WTC11 (cell line): ENCODE data around the gene ELOB. TPM values are rescaled to one million over a fixed set of nuclear protein-coding genes. Genes with fewer than 3 reads are reported as not detected.

Experiments
- ATAC-seq: fragments of 200-7000 bp; cut with Tn5 transposase; 2 replicates; pipeline ENCODE4 v1.10.0; 2021; ENCODE audit warnings: mild to moderate bottlenecking, moderate library complexity
- CTCF ChIA-PET: fragments of 300-600 bp; sonication (Branson Sonifier 250); formaldehyde crosslinking; loops from one replicate; lab custom pipeline; 2021; ENCODE audit warnings: antibody characterized with exemption; lab: Charles Lee
- POLR2A ChIA-PET: fragments of 350-600 bp; sonication (Branson Sonifier 250); formaldehyde crosslinking; loops from one replicate; lab custom pipeline; 2021; ENCODE audit warnings: antibody characterized with exemption; lab: Charles Lee
- DNase-seq: peaks from one replicate; pipeline ENCODE4 v3.0.0; 2021; ENCODE audit warnings: low spot score
- H3K27ac Mint-ChIP-seq: 2 replicates; pipeline ENCODE4 v1.8.0; 2021; ENCODE audit warnings: mixed read lengths
- H3K27me3 Mint-ChIP-seq: 2 replicates; pipeline ENCODE4 v1.8.0; 2021; ENCODE audit warnings: low read depth, mild to moderate bottlenecking, moderate library complexity, mixed read lengths
- H3K36me3 Mint-ChIP-seq: 2 replicates; pipeline ENCODE4 v1.8.0; 2021; ENCODE audit warnings: mixed read lengths
- H3K4me1 Mint-ChIP-seq: 2 replicates; pipeline ENCODE4 v1.8.0; 2022; ENCODE audit warnings: mixed read lengths
- H3K4me3 Mint-ChIP-seq: 2 replicates; pipeline ENCODE4 v1.8.0; 2021; ENCODE audit warnings: mild to moderate bottlenecking, moderate library complexity, mixed read lengths
- H3K9me3 Mint-ChIP-seq: 2 replicates; pipeline ENCODE4 v1.8.0; 2021; ENCODE audit warnings: mixed read lengths
- ATF1 ChIP-seq: sonication (generic); formaldehyde crosslinking; IDR thresholded peaks from 2 replicates; pipeline ENCODE4 v1.8.1; 2023; ENCODE audit warnings: mild to moderate bottlenecking, moderate library complexity, missing genetic modification reagents
- CBFB ChIP-seq: sonication (generic); formaldehyde crosslinking; IDR thresholded peaks from 2 replicates; pipeline ENCODE4 v1.8.1; 2022; ENCODE audit warnings: mild to moderate bottlenecking, low read depth, missing genetic modification reagents
- CTCF ChIP-seq: fragments of 200-600 bp; IDR thresholded peaks from 2 replicates; pipeline ENCODE4 v1.8.0; 2022; ENCODE audit warnings: antibody characterized with exemption
- E2F5 ChIP-seq: sonication (generic); formaldehyde crosslinking; IDR thresholded peaks from 2 replicates; pipeline ENCODE4 v1.8.1; 2022; ENCODE audit warnings: mild to moderate bottlenecking, moderate library complexity, missing genetic modification reagents
- FOXK1 ChIP-seq: sonication (generic); formaldehyde crosslinking; IDR thresholded peaks from 2 replicates; pipeline ENCODE4 v1.8.0; 2022; ENCODE audit warnings: mild to moderate bottlenecking, moderate library complexity, missing genetic modification reagents
- FOXP1 ChIP-seq: sonication (generic); formaldehyde crosslinking; IDR thresholded peaks from 2 replicates; pipeline ENCODE4 v1.8.0; 2022; ENCODE audit warnings: missing genetic modification reagents, mild to moderate bottlenecking, moderate library complexity, borderline replicate concordance
- IRF2 ChIP-seq: sonication (generic); formaldehyde crosslinking; IDR thresholded peaks from 2 replicates; pipeline ENCODE4 v1.8.0; 2022; ENCODE audit warnings: low read depth, missing genetic modification reagents, borderline replicate concordance
- NFATC4 ChIP-seq: fragments of 250-450 bp; sonication (Bioruptor Pico); IDR thresholded peaks from 2 replicates; pipeline ENCODE4 v1.9.0; 2021; ENCODE audit warnings: mild to moderate bottlenecking
- OVOL2 ChIP-seq: fragments of 250-450 bp; sonication (Bioruptor Pico); IDR thresholded peaks from 2 replicates; pipeline ENCODE4 v1.9.0; 2021; ENCODE audit warnings: mild to moderate bottlenecking, borderline replicate concordance
- RELA ChIP-seq: sonication (generic); formaldehyde crosslinking; IDR thresholded peaks from 2 replicates; pipeline ENCODE4 v1.8.1; 2022; ENCODE audit warnings: missing genetic modification reagents, mild to moderate bottlenecking, borderline replicate concordance
- RORB ChIP-seq: fragments of 250-450 bp; sonication (Bioruptor Pico); IDR thresholded peaks from 2 replicates; pipeline ENCODE4 v1.9.0; 2021; ENCODE audit warnings: mild to moderate bottlenecking
- SP1 ChIP-seq: sonication (generic); formaldehyde crosslinking; conservative IDR thresholded peaks from 2 replicates; pipeline ENCODE4 v1.8.1; 2022; ENCODE audit warnings: missing genetic modification reagents
- TP53 ChIP-seq: sonication (generic); formaldehyde crosslinking; IDR thresholded peaks from 2 replicates; pipeline ENCODE4 v1.8.1; 2023; ENCODE audit warnings: mild to moderate bottlenecking, missing genetic modification reagents
- USF2 ChIP-seq: sonication (generic); formaldehyde crosslinking; IDR thresholded peaks from 2 replicates; pipeline ENCODE4 v1.8.1; 2023; ENCODE audit warnings: mild to moderate bottlenecking, missing genetic modification reagents, moderate library complexity
- ZNF671 ChIP-seq: fragments of 250-450 bp; sonication (Bioruptor Pico); IDR thresholded peaks from 2 replicates; pipeline ENCODE4 v1.8.0; 2021; ENCODE audit warnings: mild to moderate bottlenecking
- total RNA-seq: library from RNA; stranded (reverse); gene quantifications from 3 replicates; pipeline ENCODE4 v1.2.3, GENCODE V29; 2021
- TF ChIP-seq, protein P1 (sequence below): fragments of 250-450 bp; sonication (Bioruptor Pico); IDR thresholded peaks from 2 replicates; pipeline ENCODE4 v1.9.0; 2021; ENCODE audit warnings: mild to moderate bottlenecking, borderline replicate concordance
- TF ChIP-seq, protein P2 (sequence below): sonication (generic); formaldehyde crosslinking; IDR thresholded peaks from 2 replicates; pipeline ENCODE4 v1.8.0; 2022; ENCODE audit warnings: mild to moderate bottlenecking, missing genetic modification reagents
- TF ChIP-seq, protein P3 (sequence below): sonication (generic); formaldehyde crosslinking; IDR thresholded peaks from 2 replicates; pipeline ENCODE4 v1.8.1; 2023; ENCODE audit warnings: mild to moderate bottlenecking, moderate library complexity, missing genetic modification reagents
- TF ChIP-seq, protein P4 (sequence below): sonication (generic); formaldehyde crosslinking; IDR thresholded peaks from 2 replicates; pipeline ENCODE4 v1.8.0; 2022; ENCODE audit warnings: mild to moderate bottlenecking, missing genetic modification reagents

Gene ELOB
- total RNA-seq, 1 experiment from 2014 or later: 252 TPM

DNA sequence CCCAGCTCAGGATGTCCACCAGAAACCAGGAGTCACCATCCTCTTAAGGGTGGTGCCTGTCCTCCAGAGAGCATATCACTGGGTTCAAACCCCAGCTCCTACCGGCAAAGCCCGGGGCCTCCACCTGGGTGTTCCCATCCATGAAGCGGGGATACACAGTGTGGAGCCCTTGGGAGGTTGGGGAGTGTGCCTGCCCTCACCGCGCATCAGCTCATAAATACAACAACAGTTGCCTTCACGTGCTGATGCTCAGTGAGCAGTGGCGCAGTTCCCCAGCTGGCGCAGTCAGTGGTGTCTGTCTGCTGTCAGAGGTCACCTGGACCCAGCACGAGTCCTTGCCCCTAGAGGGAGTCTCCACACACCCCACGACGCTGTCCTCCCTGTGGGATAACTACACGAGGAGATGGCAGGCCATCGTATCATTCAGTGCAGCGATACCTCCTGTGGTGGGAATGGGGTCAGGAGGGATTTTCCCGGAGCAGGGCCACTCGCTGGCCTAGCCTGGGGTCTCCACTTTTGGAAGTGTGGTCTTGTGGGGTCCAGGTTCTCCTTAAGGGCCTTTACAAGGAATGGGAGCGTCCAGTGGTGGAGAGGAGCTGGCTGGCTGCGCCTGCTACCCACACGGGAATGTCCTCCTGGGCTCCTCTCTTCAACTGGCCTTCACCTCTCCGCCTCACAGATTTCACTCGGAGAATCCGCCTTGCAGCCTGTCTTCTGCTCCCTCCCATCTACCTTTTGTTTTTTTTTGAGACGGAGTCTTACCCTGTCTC, 2.3 kb upstream of the ELOB start:
- ChIA-PET CTCF (interaction anchor here (0.5 to 2.2 kb wide), 4 partner anchors 19 to 228 kb away, joined by 3 to 8 read pairs (median 4); partner anchors contain the start of gene PRSS41), POLR2A (interaction anchor here (0.6 kb wide), 1 partner anchor 138 kb away, joined by 5 read pairs; no protein-coding TSS in a partner anchor)
- Mint-ChIP-seq H3K9me3 (no peaks in the 10 kb centered on the region), H3K36me3 (peaks cover 6% of the 10 kb centered on the region; the same call in 1 of the 2 replicates), H3K27me3 (peaks cover 10% of the 10 kb centered on the region), H3K4me3 (peak overlapping the region; percentile 93), H3K4me1 (peaks cover 23% of the 10 kb centered on the region), H3K27ac (peak overlapping the region; percentile 45; the same call in 1 of the 2 replicates)
- ATAC-seq (no peak), DNase-seq (no peak)
- TF ChIP-seq CTCF (no peak), SP1 (CRISPR knock-in tag) (no peak), USF2 (0 out of 2 replicates have a peak, but pooled peaks have one; percentile 9), RELA (CRISPR knock-in tag) (0 out of 2 replicates have a peak, but pooled peaks have one; percentile 29), NFATC4 (CRISPR knock-in tag) (no peak), RORB (CRISPR knock-in tag) (no peak)
- TF ChIP-seq, protein P1, sequence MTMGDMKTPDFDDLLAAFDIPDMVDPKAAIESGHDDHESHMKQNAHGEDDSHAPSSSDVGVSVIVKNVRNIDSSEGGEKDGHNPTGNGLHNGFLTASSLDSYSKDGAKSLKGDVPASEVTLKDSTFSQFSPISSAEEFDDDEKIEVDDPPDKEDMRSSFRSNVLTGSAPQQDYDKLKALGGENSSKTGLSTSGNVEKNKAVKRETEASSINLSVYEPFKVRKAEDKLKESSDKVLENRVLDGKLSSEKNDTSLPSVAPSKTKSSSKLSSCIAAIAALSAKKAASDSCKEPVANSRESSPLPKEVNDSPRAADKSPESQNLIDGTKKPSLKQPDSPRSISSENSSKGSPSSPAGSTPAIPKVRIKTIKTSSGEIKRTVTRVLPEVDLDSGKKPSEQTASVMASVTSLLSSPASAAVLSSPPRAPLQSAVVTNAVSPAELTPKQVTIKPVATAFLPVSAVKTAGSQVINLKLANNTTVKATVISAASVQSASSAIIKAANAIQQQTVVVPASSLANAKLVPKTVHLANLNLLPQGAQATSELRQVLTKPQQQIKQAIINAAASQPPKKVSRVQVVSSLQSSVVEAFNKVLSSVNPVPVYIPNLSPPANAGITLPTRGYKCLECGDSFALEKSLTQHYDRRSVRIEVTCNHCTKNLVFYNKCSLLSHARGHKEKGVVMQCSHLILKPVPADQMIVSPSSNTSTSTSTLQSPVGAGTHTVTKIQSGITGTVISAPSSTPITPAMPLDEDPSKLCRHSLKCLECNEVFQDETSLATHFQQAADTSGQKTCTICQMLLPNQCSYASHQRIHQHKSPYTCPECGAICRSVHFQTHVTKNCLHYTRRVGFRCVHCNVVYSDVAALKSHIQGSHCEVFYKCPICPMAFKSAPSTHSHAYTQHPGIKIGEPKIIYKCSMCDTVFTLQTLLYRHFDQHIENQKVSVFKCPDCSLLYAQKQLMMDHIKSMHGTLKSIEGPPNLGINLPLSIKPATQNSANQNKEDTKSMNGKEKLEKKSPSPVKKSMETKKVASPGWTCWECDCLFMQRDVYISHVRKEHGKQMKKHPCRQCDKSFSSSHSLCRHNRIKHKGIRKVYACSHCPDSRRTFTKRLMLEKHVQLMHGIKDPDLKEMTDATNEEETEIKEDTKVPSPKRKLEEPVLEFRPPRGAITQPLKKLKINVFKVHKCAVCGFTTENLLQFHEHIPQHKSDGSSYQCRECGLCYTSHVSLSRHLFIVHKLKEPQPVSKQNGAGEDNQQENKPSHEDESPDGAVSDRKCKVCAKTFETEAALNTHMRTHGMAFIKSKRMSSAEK (CRISPR knock-in tag): no peak

- TF ChIP-seq FOXP1 (CRISPR knock-in tag) (no peak), TP53 (CRISPR knock-in tag) (no peak), ATF1 (no peak), IRF2 (no peak), ZNF671 (CRISPR knock-in tag) (no peak), OVOL2 (CRISPR knock-in tag) (no peak), CBFB (CRISPR knock-in tag) (no peak), E2F5 (CRISPR knock-in tag) (no peak), FOXK1 (no peak)
- TF ChIP-seq, protein P2, sequence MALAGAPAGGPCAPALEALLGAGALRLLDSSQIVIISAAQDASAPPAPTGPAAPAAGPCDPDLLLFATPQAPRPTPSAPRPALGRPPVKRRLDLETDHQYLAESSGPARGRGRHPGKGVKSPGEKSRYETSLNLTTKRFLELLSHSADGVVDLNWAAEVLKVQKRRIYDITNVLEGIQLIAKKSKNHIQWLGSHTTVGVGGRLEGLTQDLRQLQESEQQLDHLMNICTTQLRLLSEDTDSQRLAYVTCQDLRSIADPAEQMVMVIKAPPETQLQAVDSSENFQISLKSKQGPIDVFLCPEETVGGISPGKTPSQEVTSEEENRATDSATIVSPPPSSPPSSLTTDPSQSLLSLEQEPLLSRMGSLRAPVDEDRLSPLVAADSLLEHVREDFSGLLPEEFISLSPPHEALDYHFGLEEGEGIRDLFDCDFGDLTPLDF (CRISPR knock-in tag): no peak
- TF ChIP-seq, protein P3, sequence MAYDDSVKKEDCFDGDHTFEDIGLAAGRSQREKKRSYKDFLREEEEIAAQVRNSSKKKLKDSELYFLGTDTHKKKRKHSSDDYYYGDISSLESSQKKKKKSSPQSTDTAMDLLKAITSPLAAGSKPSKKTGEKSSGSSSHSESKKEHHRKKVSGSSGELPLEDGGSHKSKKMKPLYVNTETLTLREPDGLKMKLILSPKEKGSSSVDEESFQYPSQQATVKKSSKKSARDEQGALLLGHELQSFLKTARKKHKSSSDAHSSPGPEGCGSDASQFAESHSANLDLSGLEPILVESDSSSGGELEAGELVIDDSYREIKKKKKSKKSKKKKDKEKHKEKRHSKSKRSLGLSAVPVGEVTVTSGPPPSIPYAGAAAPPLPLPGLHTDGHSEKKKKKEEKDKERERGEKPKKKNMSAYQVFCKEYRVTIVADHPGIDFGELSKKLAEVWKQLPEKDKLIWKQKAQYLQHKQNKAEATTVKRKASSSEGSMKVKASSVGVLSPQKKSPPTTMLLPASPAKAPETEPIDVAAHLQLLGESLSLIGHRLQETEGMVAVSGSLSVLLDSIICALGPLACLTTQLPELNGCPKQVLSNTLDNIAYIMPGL (CRISPR knock-in tag): no peak
- TF ChIP-seq, protein P4, sequence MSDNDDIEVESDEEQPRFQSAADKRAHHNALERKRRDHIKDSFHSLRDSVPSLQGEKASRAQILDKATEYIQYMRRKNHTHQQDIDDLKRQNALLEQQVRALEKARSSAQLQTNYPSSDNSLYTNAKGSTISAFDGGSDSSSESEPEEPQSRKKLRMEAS: no peak
- ChIA-PET POLR2A (no interaction called here), CTCF (interaction anchor here (0.5 to 2.2 kb wide), 4 partner anchors 20 to 149 kb away, joined by 3 to 8 read pairs (median 4); partner anchors contain the start of gene PRSS41)
- Mint-ChIP-seq H3K36me3 (peaks cover 7% of the 10 kb centered on the region; the same call in 1 of the 2 replicates), H3K27ac (peak overlapping the region; percentile 92), H3K9me3 (no peaks in the 10 kb centered on the region), H3K4me3 (peak overlapping the region; percentile 93), H3K27me3 (peaks cover 3% of the 10 kb centered on the region; the same call in 1 of the 2 replicates), H3K4me1 (peaks cover 23% of the 10 kb centered on the region)
- DNase-seq: no peak
- ATAC-seq: no peak
These were observed 1.5 kb upstream of the ELOB start for GRCh38 chr16:2778630-2778958.
